Measurements from ENCODE around the gene KAT8.

The KAT8 gene

GRCh38 chr16:31112711-31113110 is 4.8 kb upstream of the KAT8 start:
- Mint-ChIP-seq H3K27me3 (ENCODE audit: low read depth) (no peaks in the 10 kb centered on the region), H3K27ac (peak overlapping the region in 1 of 3 experiments; percentile 23), H3K9me3 (no peaks in the 10 kb centered on the region), H3K36me3 (ENCODE audit: low read depth) (peaks cover 27% of the 10 kb centered on the region), H3K4me1 (peaks cover 8% of the 10 kb centered on the region), H3K4me3 (peak overlapping the region in 2 of 3 experiments; percentile 36 to 43)
- no peak for TF ChIP-seq CTCF (IDR thresholded peaks at IDR 0.05; ENCODE audit: unreplicated experiment in 3 of 3)

GRCh38 chr16:31113121-31114120 is 4.0 kb upstream of the KAT8 start:
- Mint-ChIP-seq H3K27ac (peak overlapping the region; percentile 66 to 82 (median 70)), H3K9me3 (no peaks in the 10 kb centered on the region), H3K4me1 (peaks cover 11% of the 10 kb centered on the region), H3K4me3 (peak overlapping the region; percentile 41 to 60 (median 42)), H3K36me3 (ENCODE audit: low read depth) (peaks cover 27% of the 10 kb centered on the region), H3K27me3 (ENCODE audit: low read depth) (no peaks in the 10 kb centered on the region)
- no peak for TF ChIP-seq CTCF (IDR thresholded peaks at IDR 0.05; ENCODE audit: unreplicated experiment in 3 of 3)

- H3K36me3 Mint-ChIP-seq (ENCODE audit: low read depth) = peaks cover 27% of the 10 kb centered on the region
- no peaks in the 10 kb centered on the region for H3K9me3 Mint-ChIP-seq
- no peak for TF ChIP-seq CTCF (IDR thresholded peaks at IDR 0.05; ENCODE audit: unreplicated experiment in 3 of 3)
- peak overlapping the region in 2 of 3 experiments; percentile 31 to 74 for H3K27ac Mint-ChIP-seq
- peaks cover 12% of the 10 kb centered on the region for H3K4me1 Mint-ChIP-seq
- H3K4me3 Mint-ChIP-seq = peak overlapping the region; percentile 10 to 44 (median 23)
- no peaks in the 10 kb centered on the region for H3K27me3 Mint-ChIP-seq (ENCODE audit: low read depth)
Observed at GRCh38 chr16:31114468-31114867, 3.0 kb upstream of the KAT8 start.

- TF ChIP-seq CTCF (IDR thresholded peaks at IDR 0.05; ENCODE audit: unreplicated experiment in 3 of 3) = no peak
- no peaks in the 10 kb centered on the region for H3K9me3 Mint-ChIP-seq
- peaks cover 30% of the 10 kb centered on the region for H3K36me3 Mint-ChIP-seq (ENCODE audit: low read depth)
- peak overlapping the region; percentile 87 to 92 (median 88) for H3K4me3 Mint-ChIP-seq
- H3K27me3 Mint-ChIP-seq (ENCODE audit: low read depth) = no peaks in the 10 kb centered on the region
- H3K4me1 Mint-ChIP-seq = peaks cover 9% of the 10 kb centered on the region
- H3K27ac Mint-ChIP-seq = peak overlapping the region; percentile 89 to 97 (median 95)
Observed at GRCh38 chr16:31118223-31119155, 1.0 kb downstream of the KAT8 start.

GRCh38 chr16:31120129-31120528 is 2.7 kb downstream of the KAT8 start:
- Mint-ChIP-seq H3K9me3 (no peaks in the 10 kb centered on the region), H3K27ac (no peak overlapping the region), H3K4me3 (peak overlapping the region in 2 of 3 experiments; percentile 15 to 56), H3K36me3 (ENCODE audit: low read depth) (peaks cover 33% of the 10 kb centered on the region), H3K27me3 (ENCODE audit: low read depth) (no peaks in the 10 kb centered on the region), H3K4me1 (peaks cover 9% of the 10 kb centered on the region)
- no peak for TF ChIP-seq CTCF (IDR thresholded peaks at IDR 0.05; ENCODE audit: unreplicated experiment in 3 of 3)

Data from nephron (organoid).